Hypothalamus (tissue), 51 donors: ENCODE data around the gene GPR162.
"Not testable (repeated sequence)": the region's sequence is repeated elsewhere in the genome, so short reads cannot be mapped to it uniquely, and the experiment has no call there.

Experiments
- DNase-seq, 51 donors: peaks; one replicate each; lab custom pipeline; 2025; lab: John Stamatoyannopoulos, UW

Gene GPR162

GRCh38 chr12:6870304-6870703 lies 48.7 kb downstream of the GPR162 start:
- DNase-seq = not testable (repeated sequence)

GRCh38 chr12:6871052-6871957 lies 49.7 kb downstream of the GPR162 start:
- no peak for DNase-seq

- peak in 49 of 51 donors; percentile 18 to 86 (median 68) for DNase-seq
Measured at GRCh38 chr12:6872073-6873048, 50.7 kb downstream of the GPR162 start.

- peak; percentile 50 to 97 (median 89) for DNase-seq
Measured at GRCh38 chr12:6873094-6874014, 51.7 kb downstream of the GPR162 start, which contains the start of gene SPSB2. TSS of gene SPSB2 (minus strand) at chr12:6873303. CDS start at chr12:6872901, 402 bp downstream.

GRCh38 chr12:6874015-6874368 lies 52.4 kb downstream of the GPR162 start:
- not testable (repeated sequence) for DNase-seq
